GM12878 (cell line): Measurements from ENCODE around the gene CCL3. TPM values are rescaled to one million over a fixed set of nuclear protein-coding genes. Genes with fewer than 3 reads are reported as not detected.

Experiments used
- ATAC-seq: fragments of 200-7000 bp; cut with Tn5 transposase; 3 replicates; pipeline ENCODE4 v1.9.1; 2020; ENCODE audit warnings: mild to moderate bottlenecking, moderate library complexity
- BruUV-seq: library from RNA; stranded (reverse); fragments of 400-500 nt; replicated peaks from 2 replicates; lab custom pipeline; 2021; lab: Mats Ljungman, UMichigan
- CTCF ChIA-PET: fragments of 300-600 bp; sonication (Branson Sonifier 250); formaldehyde crosslinking; extraction: SDS; loops from one replicate; lab custom pipeline; 2021; ENCODE audit warnings: inconsistent platforms; lab: Yijun Ruan, JAX
- POLR2A ChIA-PET: fragments of 350-600 bp; formaldehyde crosslinking; extraction: SDS; loops from one replicate; lab custom pipeline; 2021; ENCODE audit warnings: inconsistent platforms; lab: Charles Lee
- RAD21 ChIA-PET: fragments of 300-600 bp; sonication (Branson Sonifier 250); formaldehyde crosslinking; loops from one replicate; lab custom pipeline; 2023; ENCODE audit warnings: antibody characterized with exemption; ENCODE audit not compliant: unreplicated experiment; lab: Charles Lee
- SMC1A ChIA-PET: fragments of 300-600 bp; sonication (Branson Sonifier 250); formaldehyde crosslinking; loops from one replicate; lab custom pipeline; 2023; ENCODE audit not compliant: unreplicated experiment, uncharacterized antibody; lab: Charles Lee
- DNase-seq: peaks from one replicate; pipeline ENCODE4 v3.0.0-alpha.2; 2011; ENCODE audit warnings: low read depth, low spot score
- FAIRE-seq: peaks from 3 replicates; lab custom pipeline; 2011; peaks lifted over from hg19 to GRCh38; lab: Jason Lieb, UNC
- H2AFZ ChIP-seq: 2 replicates; pipeline ENCODE4 v1.6.0; 2011; ENCODE audit warnings: low read depth, low read length, control low read depth; ENCODE audit not compliant: control insufficient read depth
- H3K27ac ChIP-seq: 2 replicates; pipeline ENCODE4 v1.5.1; 2011; ENCODE audit warnings: control low read depth; ENCODE audit not compliant: control insufficient read depth, insufficient read depth
- H3K27me3 ChIP-seq, 2 experiments: replicated peaks in 1 of 2; 2 replicates each; pipeline versions ENCODE4 v1.6.0 to v1.6.1; 2011; ENCODE audit warnings: low read length in 1 of 2; ENCODE audit not compliant: control insufficient read depth in 2 of 2, insufficient read depth in 2 of 2
- H3K36me3 ChIP-seq, 2 experiments: 2 replicates each; pipeline ENCODE4 v1.5.1; 2011; ENCODE audit warnings: low read length in 1 of 2; ENCODE audit not compliant: control insufficient read depth in 2 of 2, insufficient read depth in 2 of 2
- H3K4me1 ChIP-seq: 2 replicates; pipeline ENCODE4 v1.6.1; 2011; ENCODE audit warnings: mild to moderate bottlenecking, low read length, moderate library complexity, mixed read lengths; ENCODE audit not compliant: control insufficient read depth, insufficient read depth
- H3K4me2 ChIP-seq: 2 replicates; pipeline ENCODE4 v1.6.0; 2011; ENCODE audit warnings: control low read depth; ENCODE audit not compliant: control insufficient read depth, insufficient read depth
- H3K4me3 ChIP-seq: fragments of 200-600 bp; sonication (generic); 2 replicates; pipeline ENCODE4 v1.5.1; 2016
- H3K79me2 ChIP-seq: 2 replicates; pipeline ENCODE4 v1.6.0; 2011; ENCODE audit warnings: low read length; ENCODE audit not compliant: control insufficient read depth, insufficient read depth
- H3K9ac ChIP-seq: 2 replicates; pipeline ENCODE4 v1.8.0; 2011; ENCODE audit warnings: low read length, control low read depth, mixed read lengths; ENCODE audit not compliant: control insufficient read depth, insufficient read depth
- H3K9me3 ChIP-seq: replicated peaks from 3 replicates; pipeline ENCODE4 v1.5.1; 2011; ENCODE audit warnings: mild to moderate bottlenecking, low read length; ENCODE audit not compliant: control insufficient read depth, insufficient read depth
- H4K20me1 ChIP-seq: 2 replicates; pipeline ENCODE4 v1.6.0; 2011; ENCODE audit not compliant: control insufficient read depth, insufficient read depth
- BCL11A ChIP-seq: IDR thresholded peaks from 2 replicates; pipeline ENCODE4 v1.6.1; 2011; ENCODE audit warnings: low read depth, low read length
- BHLHE40 ChIP-seq, 2 experiments: fragments of 450-650 bp in 1 of 2; IDR thresholded peaks; 2 replicates each; pipeline ENCODE4 v1.6.1; 2011 to 2017; ENCODE audit warnings: low read depth in 2 of 2, borderline replicate concordance in 1 of 2, improper control_type of control experiment in 1 of 2, low read length in 1 of 2, mild to moderate bottlenecking in 1 of 2
- CHD1 ChIP-seq: IDR thresholded peaks from 2 replicates; pipeline ENCODE4 v1.6.1; 2012; ENCODE audit warnings: low read depth, low read length, improper control_type of control experiment
- CREM ChIP-seq: IDR thresholded peaks from 2 replicates; pipeline ENCODE4 v1.6.1; 2014; ENCODE audit warnings: antibody characterized with exemption, low read depth
- EED ChIP-seq: sonication (generic); IDR thresholded peaks from 2 replicates; pipeline ENCODE4 v1.6.1; 2016; ENCODE audit warnings: antibody characterized with exemption, low read depth
- HDAC2 ChIP-seq: fragments of 200-600 bp; sonication (generic); IDR thresholded peaks from 2 replicates; pipeline ENCODE4 v1.6.1; 2017
- NR2F1 ChIP-seq: fragments of 450-650 bp; conservative IDR thresholded peaks from 2 replicates; pipeline ENCODE4 v1.6.1; 2017; ENCODE audit warnings: mild to moderate bottlenecking
- POLR2AphosphoS5 ChIP-seq: IDR thresholded peaks from 2 replicates; pipeline ENCODE4 v1.6.1; 2011; ENCODE audit warnings: mild to moderate bottlenecking, low read length, inconsistent platforms
- POU2F2 ChIP-seq: IDR thresholded peaks from 3 replicates; pipeline ENCODE4 v1.6.1; 2011; ENCODE audit warnings: low read depth, mild to moderate bottlenecking, low read length, borderline replicate concordance
- RB1 ChIP-seq: fragments of 450-650 bp; formaldehyde crosslinking; IDR thresholded peaks from 2 replicates; pipeline ENCODE4 v1.6.1; 2017; ENCODE audit warnings: mild to moderate bottlenecking, borderline replicate concordance
- RBBP5 ChIP-seq: fragments of 200-600 bp; sonication (generic); conservative IDR thresholded peaks from 2 replicates; pipeline ENCODE4 v1.6.1; 2016
- SIX5 ChIP-seq: IDR thresholded peaks from 2 replicates; pipeline ENCODE4 v1.6.1; 2011; ENCODE audit warnings: mild to moderate bottlenecking, low read depth, low read length, moderate library complexity; ENCODE audit not compliant: severe bottlenecking
- TAF1 ChIP-seq: IDR thresholded peaks from 2 replicates; pipeline ENCODE4 v1.6.1; 2011; ENCODE audit warnings: mild to moderate bottlenecking, low read depth, low read length, borderline replicate concordance
- TCF12 ChIP-seq: IDR thresholded peaks from 2 replicates; pipeline ENCODE4 v1.6.1; 2011; ENCODE audit warnings: low read depth, mild to moderate bottlenecking, low read length
- ZNF24 ChIP-seq: fragments of 450-650 bp; IDR thresholded peaks from 2 replicates; pipeline ENCODE4 v1.6.1; 2017; ENCODE audit warnings: antibody characterized with exemption, mild to moderate bottlenecking
- ZNF592 ChIP-seq: fragments of 450-650 bp; IDR thresholded peaks from 2 replicates; pipeline ENCODE4 v1.6.1; 2017; ENCODE audit warnings: mild to moderate bottlenecking, moderate library complexity
- WGBS: methylation state at CpG from one replicate; pipeline ENCODE4 v1.1.6; 2016; ENCODE audit warnings: low lambda C conversion rate; ENCODE audit not compliant: insufficient replicate concordance, insufficient coverage; ENCODE audit errors: missing lambda C conversion rate; 5-methylcytosine and 5-hydroxymethylcytosine counted together
- in situ Hi-C: fragments of 300-500 bp; cut with MboI; formaldehyde crosslinking; loops from 9 replicates; pipeline ENCODE4 v1.14.3; 2018; ENCODE audit warnings: mixed read lengths
- intact Hi-C: fragments of 100-400 bp; cut with micrococcal nuclease; formaldehyde crosslinking; loops from one replicate; pipeline ENCODE4 v1.14.2; 2022; ENCODE audit not compliant: unreplicated experiment
- polyA plus RNA-seq, 11 experiments: library from polyadenylated mRNA; depleted of rRNA in 4 of 11; unstranded in 6 of 11; stranded (reverse) in 5 of 11; fragments of >200 nt; fragmentation: Nextera tagmentation in 4 of 11; fragmentation: Illumina TruSeq in 1 of 11; extraction: Ambion mirVana in 4 of 11; extraction: Trizol in 1 of 11; gene quantifications; 1 replicate in 1 of 11; 2 replicates in 10 of 11; pipeline versions ENCODE4 v1.2.1 to v1.2.3, GENCODE V29; 2011 to 2016; ENCODE audit warnings: inconsistent platforms in 2 of 11, missing spikeins in 2 of 11, low read depth in 1 of 11
- total RNA-seq, 4 experiments: library from RNA; depleted of rRNA in 3 of 4; stranded (reverse); fragments of >200 nt in 3 of 4; fragmentation: Illumina TruSeq in 1 of 4; extraction: Trizol in 1 of 4; gene quantifications; 2 replicates each; pipeline versions ENCODE4 v1.2.1 to v1.2.3, GENCODE V29; 2013 to 2021
- TF ChIP-seq, protein P1 (sequence below): IDR thresholded peaks from 2 replicates; pipeline ENCODE4 v1.6.1; 2012; ENCODE audit warnings: low read depth, low read length, improper control_type of control experiment

Gene CCL3
- total and polyA plus RNA-seq, 10 of the 15 experiments (the other 5 are each of a cell fraction or from before 2014, with no cell fraction given) = 96.5 to 1,488 (median 199) TPM

GRCh38 chr17:36089888-36090836, at the start of gene CCL3 (continued):
- peak; percentile 88; the same call in 1 of the 2 replicates for TF ChIP-seq RBBP5
- TF ChIP-seq ZNF24 = peak; percentile 22; the same call in 1 of the 2 replicates
- peak; percentile 94; the same call in 2 of the 3 replicates for TF ChIP-seq POU2F2
- TF ChIP-seq, protein P1, sequence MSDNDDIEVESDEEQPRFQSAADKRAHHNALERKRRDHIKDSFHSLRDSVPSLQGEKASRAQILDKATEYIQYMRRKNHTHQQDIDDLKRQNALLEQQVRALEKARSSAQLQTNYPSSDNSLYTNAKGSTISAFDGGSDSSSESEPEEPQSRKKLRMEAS = peak; percentile 20; the same call in 1 of the 2 replicates
- TF ChIP-seq POLR2AphosphoS5 = peak; percentile 97
- TF ChIP-seq TCF12 = peak; percentile 67; the same call in 1 of the 2 replicates
- TF ChIP-seq TAF1 = peak; percentile 56

GRCh38 chr17:36136439-36136838, 46.5 kb upstream of the CCL3 start:
- RAD21 ChIA-PET = interaction anchor here (0.8 to 6.3 kb wide), 7 partner anchors 11 to 64 kb away, joined by 3 to 58 read pairs (median 9); partner anchors contain the start of gene CCL3
- no peak overlapping the region for H3K27ac ChIP-seq
- FAIRE-seq (no peak), DNase-seq (no peak), ATAC-seq (no peak)
- BruUV-seq = no TSS peak
- H3K79me2 ChIP-seq = no peaks in the 10 kb centered on the region
- peaks cover 29% of the 10 kb centered on the region for H3K4me1 ChIP-seq
- H3K9ac ChIP-seq = no peak overlapping the region
- intact Hi-C loops (no loop called here), in situ Hi-C loops (loop anchor here (25.0 kb wide), 1 partner anchor 351 kb away; the partner anchor contains the start of gene ZNHIT3)
- POLR2A ChIA-PET = interaction anchor here (1.8 to 1.9 kb wide), 2 partner anchors 9 to 10 kb away, joined by 7 to 8 read pairs; no protein-coding TSS in a partner anchor
- no peaks in the 10 kb centered on the region for H3K36me3 ChIP-seq
- H3K9me3 ChIP-seq = no peaks in the 10 kb centered on the region; the same call in 1 of the 3 replicates
- H2AFZ ChIP-seq = no peak overlapping the region
- WGBS = 38% methylated on average over 1 of the region's 1 CpG
- SMC1A ChIA-PET = interaction anchor here (0.7 to 11.5 kb wide), 11 partner anchors 9 to 167 kb away, joined by 3 to 128 read pairs (median 5); partner anchors contain the start of genes CCL3 and CCL4
- CTCF ChIA-PET = interaction anchor here (1.2 to 2.4 kb wide), 8 partner anchors 9 to 347 kb away, joined by 3 to 21 read pairs (median 5); no protein-coding TSS in a partner anchor
- no peaks in the 10 kb centered on the region for H4K20me1 ChIP-seq
- no peaks in the 10 kb centered on the region for H3K27me3 ChIP-seq
- no peak overlapping the region for H3K4me2 ChIP-seq
- H3K4me3 ChIP-seq = no peak overlapping the region
- no peak for TF ChIP-seq HDAC2
- no peak for TF ChIP-seq CREM
- no peak for TF ChIP-seq EED
- no peak for TF ChIP-seq ZNF592
- TF ChIP-seq RB1 = no peak
- no peak for TF ChIP-seq BCL11A
- TF ChIP-seq BHLHE40 (IDR thresholded peaks at IDR 0.05; ENCODE audit: borderline replicate concordance in 1 of 2, low read depth in 2 of 2, low read length in 1 of 2) = peak in 1 of 2 experiments; percentile 17; a peak in 1 of 4 replicates
- no peak for TF ChIP-seq CHD1
- no peak for TF ChIP-seq SIX5
- 0 out of 2 replicates have a peak, but pooled peaks have one; percentile 2 for TF ChIP-seq NR2F1
